Neuronal stem cell (in vitro differentiated cells): ENCODE measurements around the gene ZRANB1.

ENCODE experiments used
- DNase-seq: peaks from one replicate; pipeline ENCODE4 v3.0.0-alpha.2; 2013; ENCODE audit warnings: low spot score
- H2AFZ ChIP-seq: one replicate; pipeline ENCODE4 v1.6.1; 2013; ENCODE audit warnings: mild to moderate bottlenecking, low read length, inconsistent platforms
- H2AK5ac ChIP-seq: 2 replicates; pipeline ENCODE4 v1.6.1; 2013; ENCODE audit warnings: low read depth, mild to moderate bottlenecking, inconsistent platforms, low read length, moderate library complexity, mixed read lengths
- H2BK120ac ChIP-seq: 2 replicates; pipeline ENCODE4 v1.6.1; 2013; ENCODE audit warnings: low read depth, mild to moderate bottlenecking, inconsistent platforms, low read length, moderate library complexity, mixed read lengths
- H2BK12ac ChIP-seq: one replicate; pipeline ENCODE4 v1.6.1; 2013; ENCODE audit warnings: low read length, inconsistent platforms
- H2BK15ac ChIP-seq: 2 replicates; pipeline ENCODE4 v1.6.1; 2013; ENCODE audit warnings: mild to moderate bottlenecking, low read length, inconsistent platforms, mixed read lengths
- H2BK5ac ChIP-seq: one replicate; pipeline ENCODE4 v1.6.1; 2013; ENCODE audit warnings: inconsistent platforms, mild to moderate bottlenecking, low read length, moderate library complexity
- H3K14ac ChIP-seq: one replicate; pipeline ENCODE4 v1.6.1; 2013; ENCODE audit warnings: low read length, inconsistent platforms
- H3K18ac ChIP-seq: 2 replicates; pipeline ENCODE4 v1.6.1; 2013; ENCODE audit warnings: low read length, inconsistent platforms
- H3K23ac ChIP-seq: 2 replicates; pipeline ENCODE4 v1.6.1; 2013; ENCODE audit warnings: low read depth, mild to moderate bottlenecking, mixed read lengths, low read length, inconsistent platforms; ENCODE audit not compliant: poor library complexity
- H3K27ac ChIP-seq: replicated peaks from 3 replicates; pipeline ENCODE4 v1.5.1; 2013; ENCODE audit warnings: low read length, inconsistent platforms
- H3K27me3 ChIP-seq, 3 experiments: 2 replicates each; pipeline ENCODE4 v1.6.1; 2013; ENCODE audit warnings: low read length in 3 of 3, mild to moderate bottlenecking in 2 of 3, inconsistent platforms in 1 of 3, low read depth in 1 of 3, mixed read lengths in 1 of 3, moderate library complexity in 1 of 3; ENCODE audit not compliant: control insufficient read depth in 3 of 3, insufficient read depth in 3 of 3
- H3K36me3 ChIP-seq, 2 donors: replicated peaks in 1 of 2; 2 replicates each; pipeline ENCODE4 v1.6.1; 2013; ENCODE audit warnings: low read length in 2 of 2; ENCODE audit not compliant: control insufficient read depth in 2 of 2, insufficient read depth in 2 of 2
- H3K4ac ChIP-seq: 2 replicates; pipeline ENCODE4 v1.6.1; 2013; ENCODE audit warnings: inconsistent platforms, mild to moderate bottlenecking, low read length, moderate library complexity
- H3K4me1 ChIP-seq, 2 donors: 1 replicate in 1 of 2; 2 replicates in 1 of 2; pipeline ENCODE4 v1.6.1; 2013; ENCODE audit warnings: low read length in 2 of 2, low read depth in 1 of 2; ENCODE audit not compliant: control insufficient read depth in 2 of 2, insufficient read depth in 1 of 2
- H3K4me2 ChIP-seq: one replicate; pipeline ENCODE4 v1.6.1; 2013; ENCODE audit warnings: mild to moderate bottlenecking, low read length, inconsistent platforms; ENCODE audit not compliant: insufficient read depth, poor library complexity, severe bottlenecking
- H3K4me3 ChIP-seq, 2 donors: 2 replicates each; pipeline ENCODE4 v1.5.1; 2013; ENCODE audit warnings: low read length in 2 of 2, mild to moderate bottlenecking in 2 of 2, inconsistent platforms in 1 of 2, moderate library complexity in 1 of 2
- H3K79me1 ChIP-seq: one replicate; pipeline ENCODE4 v1.6.1; 2013; ENCODE audit warnings: low read depth, mild to moderate bottlenecking, inconsistent platforms, low read length, moderate library complexity
- H3K9ac ChIP-seq: one replicate; pipeline ENCODE4 v1.6.1; 2013; ENCODE audit warnings: mild to moderate bottlenecking, low read depth, low read length, inconsistent platforms; ENCODE audit not compliant: poor library complexity
- H3K9me3 ChIP-seq, 2 donors: replicated peaks in 1 of 2; 2 replicates each; pipeline versions ENCODE3 to v1.6.1; 2013; ENCODE audit warnings: low read length in 2 of 2, mild to moderate bottlenecking in 2 of 2, inconsistent platforms in 1 of 2, low read depth in 1 of 2, mixed read lengths in 1 of 2, moderate library complexity in 1 of 2; ENCODE audit not compliant: control insufficient read depth in 2 of 2, insufficient read depth in 1 of 2
- H4K8ac ChIP-seq: one replicate; pipeline ENCODE4 v1.6.1; 2013; ENCODE audit warnings: low read depth, mild to moderate bottlenecking, inconsistent platforms, low read length, moderate library complexity
- H4K91ac ChIP-seq: one replicate; pipeline ENCODE4 v1.6.1; 2013; ENCODE audit warnings: low read length, low read depth, mild to moderate bottlenecking, inconsistent platforms; ENCODE audit not compliant: poor library complexity
- WGBS, 2 donors: extraction: QIAGEN DNeasy Blood & Tissue Kit; methylation state at CpG; one replicate each; pipeline ENCODE4 v1.1.7; 2013; ENCODE audit warnings: missing lambda C conversion rate in 2 of 2, mixed read lengths in 1 of 2; ENCODE audit not compliant: insufficient read length in 2 of 2, insufficient replicate concordance in 1 of 2; ENCODE audit errors: extremely low coverage in 2 of 2; 5-methylcytosine and 5-hydroxymethylcytosine counted together

Gene ZRANB1

DNA sequence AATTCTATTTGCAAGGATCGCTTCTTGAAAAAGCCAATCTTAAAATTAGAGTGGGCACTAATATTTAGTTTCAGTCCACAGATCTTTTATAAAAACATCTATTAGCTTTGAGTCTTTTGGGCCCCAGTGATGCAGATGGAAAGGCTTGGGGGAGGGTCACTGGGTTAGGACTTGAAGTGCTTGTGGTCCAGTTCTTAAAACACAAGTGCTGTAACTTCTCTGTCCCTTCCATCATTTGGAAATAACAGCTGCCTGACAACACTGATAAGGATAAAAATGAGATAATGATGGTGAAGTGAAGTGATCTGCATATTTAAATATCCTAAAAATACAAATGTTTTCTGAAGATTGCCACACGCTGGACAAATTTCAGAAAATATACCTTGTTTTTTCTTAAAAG is 37.1 kb upstream of the ZRANB1 start:
- Histone ChIP-seq H3K23ac (no peak overlapping the region), H3K14ac (no peak overlapping the region), H2BK15ac (no peak overlapping the region), H3K27me3 (no peaks in the 10 kb centered on the region), H4K8ac (no peak overlapping the region), H3K9me3 (no peaks in the 10 kb centered on the region), H3K4me2 (no peak overlapping the region), H3K4me3 (no peak overlapping the region), H2BK120ac (no peak overlapping the region), H3K79me1 (no peaks in the 10 kb centered on the region), H3K27ac (no peak overlapping the region), H2BK12ac (no peak overlapping the region), H3K18ac (no peak overlapping the region), H2BK5ac (no peak overlapping the region), H3K9ac (no peak overlapping the region), H3K4me1 (peaks cover 3 to 5% of the 10 kb centered on the region in 2 donors), H3K36me3 (no peaks in the 10 kb centered on the region), H4K91ac (no peak overlapping the region), H2AK5ac (no peak overlapping the region), H3K4ac (no peak overlapping the region), H2AFZ (no peak overlapping the region)
- WGBS, 2 donors = no CpG with 5 or more reads among the region's 2 CpGs
- DNase-seq = no peak

DNA sequence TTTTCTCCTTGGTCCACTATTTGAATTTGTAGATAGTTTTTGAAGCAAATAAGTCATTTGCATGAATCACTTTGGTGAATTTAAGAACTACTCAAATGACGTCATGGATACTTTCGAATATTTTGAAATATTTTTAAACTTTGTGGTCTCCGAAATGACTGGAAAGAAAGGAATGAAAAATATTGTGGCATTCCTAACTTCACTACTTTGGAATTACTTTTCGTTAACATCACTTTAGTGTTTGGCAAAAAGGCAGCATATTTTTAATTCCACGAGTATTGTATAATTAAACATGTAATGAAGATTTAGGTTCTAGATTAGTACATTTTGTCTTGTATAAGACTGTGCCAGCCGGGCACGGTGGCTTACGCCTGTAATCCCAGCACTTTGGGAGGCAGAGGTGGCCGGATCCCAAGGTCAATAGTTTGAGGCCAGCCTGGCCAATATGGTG is 35.3 kb upstream of the ZRANB1 start:
- WGBS, 2 donors = no CpG with 5 or more reads among the region's 9 CpGs
- no peak overlapping the region for H2AK5ac ChIP-seq
- H3K36me3 ChIP-seq = no peaks in the 10 kb centered on the region
- peaks cover 6 to 10% of the 10 kb centered on the region in 2 donors for H3K4me1 ChIP-seq
- no peak overlapping the region for H3K27ac ChIP-seq
- H4K91ac ChIP-seq = no peak overlapping the region
- H3K14ac ChIP-seq = no peak overlapping the region
- H3K18ac ChIP-seq = no peak overlapping the region
- no peak overlapping the region for H2BK5ac ChIP-seq
- H3K4me2 ChIP-seq = no peak overlapping the region
- H3K23ac ChIP-seq = no peak overlapping the region
- H3K79me1 ChIP-seq = no peaks in the 10 kb centered on the region
- H2AFZ ChIP-seq = no peak overlapping the region
- H4K8ac ChIP-seq = no peak overlapping the region
- H2BK120ac ChIP-seq = no peak overlapping the region
- H2BK12ac ChIP-seq = no peak overlapping the region
- H3K27me3 ChIP-seq = no peaks in the 10 kb centered on the region
- no peak overlapping the region for H3K4me3 ChIP-seq
- H2BK15ac ChIP-seq = no peak overlapping the region
- H3K9ac ChIP-seq = no peak overlapping the region
- DNase-seq = no peak
- H3K4ac ChIP-seq = no peak overlapping the region
- H3K9me3 ChIP-seq = no peaks in the 10 kb centered on the region

DNA sequence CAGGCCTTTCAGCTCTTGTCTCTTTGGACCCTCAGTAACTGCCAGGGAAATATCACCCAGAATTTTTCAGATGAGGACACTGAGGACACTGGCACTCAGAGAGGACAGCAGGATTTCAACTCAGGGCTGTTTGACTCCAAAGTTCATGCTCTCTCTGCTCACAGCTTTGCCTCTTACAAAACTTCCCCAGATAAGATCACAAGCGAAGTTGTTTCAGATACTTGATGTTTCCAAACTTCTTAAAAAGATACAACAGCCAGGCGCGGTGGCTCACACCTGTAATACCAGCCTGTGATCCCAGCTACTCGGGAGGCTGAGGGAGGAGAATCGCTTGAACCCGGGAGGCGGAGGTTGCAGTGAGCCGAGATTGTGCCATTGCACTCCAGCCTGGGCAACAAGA is 32.4 kb upstream of the ZRANB1 start:
- Histone ChIP-seq H3K4me1 (peaks cover 3 to 8% of the 10 kb centered on the region in 2 donors), H3K9ac (no peak overlapping the region), H3K27me3 (no peaks in the 10 kb centered on the region), H3K18ac (no peak overlapping the region), H2BK5ac (no peak overlapping the region), H3K23ac (no peak overlapping the region), H3K14ac (no peak overlapping the region), H3K4ac (no peak overlapping the region), H3K27ac (no peak overlapping the region), H3K9me3 (no peaks in the 10 kb centered on the region), H3K36me3 (no peaks in the 10 kb centered on the region), H2AFZ (no peak overlapping the region), H2AK5ac (no peak overlapping the region), H3K4me3 (no peak overlapping the region), H3K79me1 (no peaks in the 10 kb centered on the region), H2BK15ac (no peak overlapping the region), H4K91ac (no peak overlapping the region), H2BK12ac (no peak overlapping the region), H4K8ac (no peak overlapping the region), H2BK120ac (no peak overlapping the region), H3K4me2 (no peak overlapping the region)
- DNase-seq = no peak
- no CpG with 5 or more reads among the region's 8 CpGs for WGBS, 2 donors

DNA sequence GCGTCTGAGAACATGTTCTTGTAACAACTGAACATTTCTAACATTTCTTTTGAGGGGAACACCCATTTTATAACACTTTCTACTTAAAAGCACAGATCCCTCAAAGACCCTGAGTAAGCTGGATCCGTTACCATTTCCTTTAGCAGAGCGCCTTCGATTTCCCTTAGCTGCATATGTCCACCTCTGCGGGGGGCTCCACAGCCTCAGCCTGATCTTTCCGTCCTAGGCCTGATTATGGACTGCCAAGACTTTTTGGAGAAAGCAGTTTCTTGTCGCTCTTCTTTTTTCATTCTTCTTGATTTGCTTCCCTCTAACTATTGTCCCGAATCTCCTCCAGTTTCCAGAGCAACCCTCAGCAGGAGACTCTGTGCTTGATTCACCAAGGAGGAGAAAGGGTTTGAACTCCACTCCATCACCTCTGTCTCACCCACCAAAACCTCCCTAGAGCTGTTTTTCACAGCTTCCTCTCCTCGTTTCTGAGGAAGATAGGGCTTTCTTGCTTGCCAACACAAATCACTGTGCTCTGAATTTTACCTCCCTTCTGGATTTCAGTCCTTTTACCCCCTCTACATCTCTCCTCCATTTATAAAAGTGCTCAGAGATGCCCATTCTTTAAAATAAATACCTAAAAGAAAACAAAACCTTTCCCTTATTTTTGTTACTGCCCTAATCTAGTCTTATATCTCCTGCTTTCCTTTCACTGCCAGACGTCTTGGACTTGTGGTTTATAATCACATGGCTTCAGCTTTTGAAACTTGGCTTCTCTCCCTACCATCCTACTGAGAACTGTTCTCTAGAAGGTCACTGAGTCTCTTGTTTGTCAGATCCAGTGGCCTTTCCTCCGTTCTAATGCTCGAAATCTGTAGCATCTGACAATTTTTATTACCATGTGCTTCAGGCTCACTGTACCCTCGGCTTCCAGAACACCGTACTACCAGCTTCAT is 30.5 kb upstream of the ZRANB1 start:
- H3K4me1 ChIP-seq = peaks cover 4 to 10% of the 10 kb centered on the region in 2 donors
- no peaks in the 10 kb centered on the region for H3K9me3 ChIP-seq
- WGBS, 2 donors = no CpG with 5 or more reads among the region's 14 CpGs
- no peak overlapping the region for H3K9ac ChIP-seq
- no peak overlapping the region for H3K18ac ChIP-seq
- no peak for DNase-seq
- no peaks in the 10 kb centered on the region for H3K79me1 ChIP-seq
- peak overlapping the region; percentile 79 for H2AFZ ChIP-seq
- no peak overlapping the region for H3K4me2 ChIP-seq
- H3K36me3 ChIP-seq = no peaks in the 10 kb centered on the region
- H3K23ac ChIP-seq = no peak overlapping the region
- no peak overlapping the region for H3K4ac ChIP-seq
- H4K8ac ChIP-seq = no peak overlapping the region
- H2AK5ac ChIP-seq = no peak overlapping the region
- no peaks in the 10 kb centered on the region for H3K27me3 ChIP-seq
- no peak overlapping the region for H2BK15ac ChIP-seq
- H3K4me3 ChIP-seq = no peak overlapping the region
- no peak overlapping the region for H3K27ac ChIP-seq
- no peak overlapping the region for H2BK12ac ChIP-seq
- H2BK5ac ChIP-seq = no peak overlapping the region
- no peak overlapping the region for H2BK120ac ChIP-seq
- no peak overlapping the region for H3K14ac ChIP-seq
- no peak overlapping the region for H4K91ac ChIP-seq
